Peyer's patch (tissue), 4 donors: Measurements from ENCODE around the gene ZNF326.

Experiments
- CTCF ChIP-seq, 6 experiments: fragments of 450-650 bp in 4 of 6; fragments of 200-600 bp in 2 of 6; sonication (generic) in 1 of 6; IDR thresholded peaks; one replicate each; pipeline ENCODE4 v1.5.1; 2017 to 2019; ENCODE audit warnings: antibody characterized with exemption in 6 of 6, mild to moderate bottlenecking in 3 of 6, moderate library complexity in 1 of 6
- POLR2A ChIP-seq, 2 donors: fragments of 450-650 bp; IDR thresholded peaks; one replicate each; pipeline ENCODE4 v1.5.1; 2017; ENCODE audit warnings: antibody characterized with exemption in 2 of 2, mild to moderate bottlenecking in 2 of 2, moderate library complexity in 2 of 2

DNA sequence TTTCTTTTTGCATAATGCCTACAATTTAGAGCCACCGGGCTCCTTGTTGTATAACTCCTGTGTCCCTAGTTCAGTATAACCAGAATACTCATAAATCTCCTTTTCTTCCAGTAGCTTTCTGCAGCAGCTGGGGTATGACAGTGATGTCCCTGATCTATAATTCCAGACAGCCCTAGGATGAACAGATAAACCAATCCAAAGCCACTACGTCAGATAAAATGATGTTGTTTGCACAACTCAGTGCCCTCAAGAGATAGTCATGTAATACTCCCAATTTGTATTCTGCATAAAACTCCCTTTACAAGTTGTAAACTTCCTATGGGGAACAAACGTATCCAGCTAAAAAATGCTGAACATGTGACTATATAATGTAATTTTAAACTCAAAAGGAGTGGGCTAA is 44.7 kb downstream of the ZNF326 start:
- TF ChIP-seq CTCF (IDR thresholded peaks at IDR 0.05), result no peak
- TF ChIP-seq POLR2A (IDR thresholded peaks at IDR 0.05), result no peak
